Activated CD8-positive, alpha-beta T cell treated with anti-CD3 and anti-CD28 coated beads for 36 hours (primary cell): ENCODE data around the gene RHOBTB3. TPM values are rescaled to one million over a fixed set of nuclear protein-coding genes. Genes with fewer than 3 reads are reported as not detected.

Experiments used
- ATAC-seq: fragments of 200-7000 bp; cut with Tn5 transposase; one replicate; pipeline ENCODE4 v1.10.0; 2021; ENCODE audit warnings: mild to moderate bottlenecking, moderate library complexity
- CTCF ChIA-PET: fragments of 350-600 bp; sonication (Branson Sonifier 250); formaldehyde crosslinking; loops from one replicate; lab custom pipeline; 2021; ENCODE audit warnings: antibody characterized with exemption; lab: Charles Lee
- POLR2A ChIA-PET: fragments of 350-600 bp; sonication (Branson Sonifier 250); formaldehyde crosslinking; loops from one replicate; lab custom pipeline; 2021; ENCODE audit warnings: antibody characterized with exemption; lab: Charles Lee
- DNase-seq: peaks from one replicate; pipeline ENCODE4 v3.0.0-alpha.2; 2020
- H3K27ac Mint-ChIP-seq: one replicate; pipeline ENCODE4 v1.8.0; 2021; ENCODE audit warnings: mild to moderate bottlenecking, mixed read lengths
- H3K27me3 Mint-ChIP-seq: one replicate; pipeline ENCODE4 v1.8.0; 2021; ENCODE audit warnings: mixed read lengths
- H3K36me3 Mint-ChIP-seq: one replicate; pipeline ENCODE4 v1.8.0; 2021; ENCODE audit warnings: low read depth, mixed read lengths
- H3K4me1 Mint-ChIP-seq: one replicate; pipeline ENCODE4 v1.8.0; 2021; ENCODE audit warnings: low read depth, mixed read lengths
- H3K4me3 Mint-ChIP-seq: one replicate; pipeline ENCODE4 v1.8.0; 2021; ENCODE audit warnings: mild to moderate bottlenecking, moderate library complexity, mixed read lengths
- H3K9me3 Mint-ChIP-seq: one replicate; pipeline ENCODE4 v1.8.0; 2021; ENCODE audit warnings: mixed read lengths
- intact Hi-C: fragments of 100-400 bp; cut with micrococcal nuclease; formaldehyde crosslinking; loops from one replicate; pipeline ENCODE4 v1.10.0; 2022
- total RNA-seq, 2 experiments: library from RNA; stranded (reverse); gene quantifications; one replicate each; pipeline ENCODE4 v1.2.3, GENCODE V29; 2021
- TF ChIP-seq, protein P1 (sequence below): fragments of 200-600 bp; IDR thresholded peaks from one replicate; pipeline ENCODE4 v1.8.0; 2022; ENCODE audit warnings: antibody characterized with exemption, mild to moderate bottlenecking

The RHOBTB3 gene
- total RNA-seq, 2 experiments from 2014 or later, result 0.50 to 1.1 TPM

DNA sequence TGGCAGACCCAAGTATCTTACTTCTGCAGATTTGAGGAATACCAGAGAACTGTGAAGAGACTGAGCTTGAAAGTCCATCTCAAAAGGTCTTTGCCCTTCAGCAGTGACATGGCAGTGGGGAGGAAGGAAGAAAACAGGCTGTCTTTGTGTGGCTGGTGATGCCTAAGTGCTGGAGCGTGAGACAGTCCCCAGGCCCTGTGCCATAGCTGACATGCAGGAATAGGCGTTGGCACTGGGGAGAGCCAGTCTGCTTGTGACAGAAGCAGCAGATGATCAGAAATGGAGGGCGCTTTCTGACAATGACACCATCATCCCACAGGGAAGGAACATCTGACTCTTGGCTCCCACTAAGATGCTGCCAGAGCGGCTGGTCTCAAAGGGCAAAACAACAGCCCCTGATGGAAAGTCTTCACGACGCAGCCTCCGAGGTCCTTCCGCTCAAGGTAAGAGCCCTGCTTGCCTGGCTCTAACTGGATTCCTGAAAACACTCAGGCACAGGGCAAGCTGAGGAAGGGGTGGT is 106.9 kb downstream of the RHOBTB3 start:
- ATAC-seq, result no peak
- Mint-ChIP-seq H3K27me3 (no peaks in the 10 kb centered on the region), H3K4me3 (no peak overlapping the region), H3K36me3 (no peaks in the 10 kb centered on the region), H3K9me3 (no peaks in the 10 kb centered on the region), H3K4me1 (peaks cover 46% of the 10 kb centered on the region), H3K27ac (peak overlapping the region; percentile 19)
- CTCF ChIA-PET, result interaction anchor here (1.0 to 25.0 kb wide), 5 partner anchors 8 to 174 kb away, joined by 3 to 628 read pairs (median 3); partner anchors contain the start of gene GLRX
- POLR2A ChIA-PET, result interaction anchor here (1.4 kb wide), 1 partner anchor 191 kb away, joined by 3 read pairs; no protein-coding TSS in a partner anchor
- intact Hi-C loops, result loop anchor here (5.0 kb wide), 1 partner anchor 176 kb away; no protein-coding TSS in a partner anchor
- TF ChIP-seq, protein P1, sequence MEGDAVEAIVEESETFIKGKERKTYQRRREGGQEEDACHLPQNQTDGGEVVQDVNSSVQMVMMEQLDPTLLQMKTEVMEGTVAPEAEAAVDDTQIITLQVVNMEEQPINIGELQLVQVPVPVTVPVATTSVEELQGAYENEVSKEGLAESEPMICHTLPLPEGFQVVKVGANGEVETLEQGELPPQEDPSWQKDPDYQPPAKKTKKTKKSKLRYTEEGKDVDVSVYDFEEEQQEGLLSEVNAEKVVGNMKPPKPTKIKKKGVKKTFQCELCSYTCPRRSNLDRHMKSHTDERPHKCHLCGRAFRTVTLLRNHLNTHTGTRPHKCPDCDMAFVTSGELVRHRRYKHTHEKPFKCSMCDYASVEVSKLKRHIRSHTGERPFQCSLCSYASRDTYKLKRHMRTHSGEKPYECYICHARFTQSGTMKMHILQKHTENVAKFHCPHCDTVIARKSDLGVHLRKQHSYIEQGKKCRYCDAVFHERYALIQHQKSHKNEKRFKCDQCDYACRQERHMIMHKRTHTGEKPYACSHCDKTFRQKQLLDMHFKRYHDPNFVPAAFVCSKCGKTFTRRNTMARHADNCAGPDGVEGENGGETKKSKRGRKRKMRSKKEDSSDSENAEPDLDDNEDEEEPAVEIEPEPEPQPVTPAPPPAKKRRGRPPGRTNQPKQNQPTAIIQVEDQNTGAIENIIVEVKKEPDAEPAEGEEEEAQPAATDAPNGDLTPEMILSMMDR, result no peak
- no peak for DNase-seq

DNA sequence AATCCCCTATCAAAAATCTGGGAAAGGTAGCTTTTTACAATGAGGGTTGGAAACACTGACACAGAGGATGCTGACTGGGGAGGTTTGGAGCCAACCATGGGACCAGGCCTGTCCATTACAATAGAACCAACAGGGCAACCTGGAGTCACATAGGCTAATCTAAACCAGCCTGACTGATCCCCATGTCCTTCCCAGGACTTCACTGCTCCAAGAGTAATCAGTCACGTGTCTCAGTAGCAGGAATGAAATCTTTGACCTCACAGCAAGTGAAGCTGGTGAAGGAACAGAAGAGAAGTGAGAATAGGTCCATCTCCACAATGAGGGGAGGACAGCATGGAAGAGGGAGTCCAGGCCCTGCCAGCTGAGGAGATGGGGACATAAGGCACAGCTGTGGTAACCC is 107.4 kb downstream of the RHOBTB3 start:
- Mint-ChIP-seq H3K9me3 (no peaks in the 10 kb centered on the region), H3K4me3 (no peak overlapping the region), H3K4me1 (peaks cover 49% of the 10 kb centered on the region), H3K27ac (no peak overlapping the region), H3K27me3 (no peaks in the 10 kb centered on the region), H3K36me3 (no peaks in the 10 kb centered on the region)
- ATAC-seq (no peak), DNase-seq (no peak)
- ChIA-PET POLR2A (interaction anchor here (1.1 to 1.4 kb wide), 3 partner anchors 13 to 191 kb away, joined by 3 read pairs; partner anchors contain the start of gene GLRX), CTCF (interaction anchor here (1.0 to 25.0 kb wide), 5 partner anchors 8 to 175 kb away, joined by 3 to 628 read pairs (median 3); partner anchors contain the start of gene GLRX)
- intact Hi-C loops, result loop anchor here (5.0 kb wide), 1 partner anchor 176 kb away; no protein-coding TSS in a partner anchor
- TF ChIP-seq, protein P1, result no peak

DNA sequence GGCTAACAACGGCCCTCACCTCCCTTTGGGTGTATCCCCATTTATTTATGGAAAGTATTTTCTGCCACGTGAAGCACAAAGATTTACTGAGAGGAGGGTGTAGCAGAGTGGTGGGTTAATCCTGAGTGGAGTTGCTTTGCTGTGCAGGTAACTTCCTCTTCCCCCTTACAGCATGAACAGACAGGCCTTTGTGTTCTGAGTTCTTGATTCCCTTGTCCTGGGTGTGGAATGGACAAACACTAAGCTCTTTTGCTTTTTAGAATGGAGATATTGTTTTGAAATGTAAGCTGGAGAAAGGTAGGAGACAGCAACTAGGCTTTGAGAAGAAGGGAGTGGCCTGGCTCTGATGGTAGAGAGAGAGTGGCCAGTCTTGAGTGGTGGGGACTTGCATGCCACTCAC is 108.5 kb downstream of the RHOBTB3 start:
- Mint-ChIP-seq H3K27me3 (no peaks in the 10 kb centered on the region), H3K9me3 (no peaks in the 10 kb centered on the region), H3K36me3 (no peaks in the 10 kb centered on the region), H3K27ac (no peak overlapping the region), H3K4me1 (peaks cover 41% of the 10 kb centered on the region), H3K4me3 (no peak overlapping the region)
- POLR2A ChIA-PET, result interaction anchor here (1.1 to 1.4 kb wide), 3 partner anchors 14 to 192 kb away, joined by 3 read pairs; partner anchors contain the start of gene GLRX
- TF ChIP-seq, protein P1, result no peak
- DNase-seq (no peak), ATAC-seq (no peak)
- intact Hi-C loops, result loop anchor here (5.0 kb wide), 4 partner anchors 32 to 197 kb away; no protein-coding TSS in a partner anchor
- CTCF ChIA-PET, result interaction anchor here (0.7 to 25.0 kb wide), 3 partner anchors 54 to 498 kb away, joined by 3 to 628 read pairs (median 14); no protein-coding TSS in a partner anchor

DNA sequence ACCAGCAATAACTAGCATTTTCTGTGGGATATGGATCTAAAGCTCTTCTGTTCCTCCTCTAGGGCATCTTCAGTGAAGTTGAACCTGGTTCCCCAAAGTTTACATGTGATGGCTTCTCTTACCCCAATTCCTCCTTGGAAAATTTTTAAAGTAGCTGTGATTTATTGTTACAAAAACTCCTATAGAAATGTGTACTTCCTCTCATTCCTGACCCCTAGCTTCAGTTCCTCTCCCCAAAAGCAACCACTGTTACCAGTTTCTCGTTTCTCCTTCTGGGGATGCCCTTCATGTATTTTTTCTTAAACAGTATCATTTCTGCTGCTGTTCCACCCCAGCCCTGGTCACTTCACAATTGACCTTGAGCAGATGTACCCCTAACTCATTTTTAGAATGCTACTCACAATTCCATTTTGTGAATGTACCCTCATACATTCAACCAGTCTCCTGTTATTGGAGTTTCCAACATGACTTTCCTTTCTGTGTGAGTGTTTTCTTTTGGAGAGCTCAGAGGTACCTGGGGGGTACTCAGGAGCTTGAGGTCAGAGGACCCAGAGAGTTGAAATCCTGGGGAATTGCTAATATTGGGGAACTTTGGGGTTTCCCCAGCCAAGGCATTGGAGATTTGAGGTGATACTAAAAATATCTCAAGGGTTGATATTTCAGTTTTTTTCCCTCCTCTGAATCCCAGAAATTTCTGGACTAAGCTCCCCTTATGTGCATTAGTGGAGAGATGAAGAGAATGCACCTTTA is 110.0 kb downstream of the RHOBTB3 start:
- TF ChIP-seq, protein P1, result no peak
- Mint-ChIP-seq H3K4me3 (no peak overlapping the region), H3K9me3 (no peaks in the 10 kb centered on the region), H3K36me3 (no peaks in the 10 kb centered on the region), H3K27ac (no peak overlapping the region), H3K4me1 (peaks cover 33% of the 10 kb centered on the region), H3K27me3 (no peaks in the 10 kb centered on the region)
- POLR2A ChIA-PET, result no interaction called here
- CTCF ChIA-PET, result interaction anchor here (0.7 to 25.0 kb wide), 9 partner anchors 9 to 177 kb away, joined by 3 to 628 read pairs (median 4); partner anchors contain the start of gene GLRX
- intact Hi-C loops, result loop anchor here (5.0 kb wide), 3 partner anchors 34 to 199 kb away; no protein-coding TSS in a partner anchor
- no peak for DNase-seq
- no peak for ATAC-seq
